Endothelial cell of umbilical vein (primary cell): ENCODE data around the gene FDX1. TPM values are rescaled to one million over a fixed set of nuclear protein-coding genes. Genes with fewer than 3 reads are reported as not detected.

Source experiments
- BruUV-seq: library from RNA; stranded (reverse); fragments of 400-500 nt; replicated peaks from 2 replicates; lab custom pipeline; 2021; lab: Mats Ljungman, UMichigan
- CTCF ChIA-PET: fragments of 300-600, 350-600 bp; sonication (Branson Sonifier 250); formaldehyde crosslinking; loops from one replicate; lab custom pipeline; 2021; ENCODE audit warnings: antibody characterized with exemption, inconsistent platforms; lab: Charles Lee
- POLR2A ChIA-PET: fragments of 300-600, 350-600 bp; sonication (Branson Sonifier 250); formaldehyde crosslinking; loops from one replicate; lab custom pipeline; 2021; ENCODE audit warnings: antibody characterized with exemption, inconsistent platforms; lab: Charles Lee
- DNase-seq: peaks from one replicate; pipeline ENCODE4 v3.0.0-alpha.2; 2011; ENCODE audit warnings: low read depth, low spot score
- FAIRE-seq: peaks from 2 replicates; lab custom pipeline; 2011; peaks lifted over from hg19 to GRCh38; lab: Jason Lieb, UNC
- H2AFZ ChIP-seq: 2 replicates; pipeline ENCODE4 v1.6.0; 2012; ENCODE audit warnings: low read depth, low read length, control low read depth, inconsistent platforms
- H3K27ac ChIP-seq: 2 replicates; pipeline ENCODE4 v1.5.1; 2011; ENCODE audit warnings: low read depth, mild to moderate bottlenecking, control low read depth, low read length, moderate library complexity; ENCODE audit not compliant: insufficient read depth
- H3K27me3 ChIP-seq, 2 experiments: 2 replicates each; pipeline versions ENCODE4 v1.6.0 to v1.6.1; 2011; ENCODE audit warnings: low read length in 2 of 2, mixed read lengths in 1 of 2; ENCODE audit not compliant: control insufficient read depth in 2 of 2, insufficient read depth in 2 of 2
- H3K36me3 ChIP-seq, 2 experiments: 2 replicates in 1 of 2; 3 replicates in 1 of 2; pipeline ENCODE4 v1.5.1; 2011; ENCODE audit warnings: low read length in 2 of 2, mild to moderate bottlenecking in 1 of 2, moderate library complexity in 1 of 2; ENCODE audit not compliant: control insufficient read depth in 2 of 2, insufficient read depth in 2 of 2; ENCODE audit errors: extremely low read depth in 1 of 2
- H3K4me1 ChIP-seq: 3 replicates; pipeline ENCODE4 v1.5.1; 2011; ENCODE audit warnings: mild to moderate bottlenecking, low read length; ENCODE audit not compliant: control insufficient read depth, insufficient read depth; ENCODE audit errors: extremely low read depth
- H3K4me2 ChIP-seq: 2 replicates; pipeline ENCODE4 v1.6.1; 2011; ENCODE audit warnings: low read length, control low read depth, mixed read lengths; ENCODE audit not compliant: insufficient read depth
- H3K4me3 ChIP-seq, 3 experiments: fragments of 200-600 bp in 1 of 3; sonication (generic), shearing (Covaris generic) in 1 of 3; replicated peaks in 1 of 3; 2 replicates each; pipeline ENCODE4 v1.5.1; 2011 to 2016; ENCODE audit warnings: control low read depth in 3 of 3, low read length in 3 of 3, mild to moderate bottlenecking in 2 of 3, inconsistent platforms in 1 of 3, low read depth in 1 of 3, moderate library complexity in 1 of 3; ENCODE audit not compliant: insufficient read depth in 1 of 3
- H3K79me2 ChIP-seq: 2 replicates; pipeline ENCODE4 v1.6.0; 2012; ENCODE audit warnings: low read length, inconsistent platforms; ENCODE audit not compliant: control insufficient read depth, insufficient read depth
- H3K9ac ChIP-seq: replicated peaks from 2 replicates; pipeline ENCODE3; 2011; ENCODE audit warnings: low read length, control low read depth; ENCODE audit not compliant: insufficient read depth; ENCODE audit errors: extremely low read depth
- H3K9me1 ChIP-seq: replicated peaks from 3 replicates; pipeline ENCODE4 v1.6.0; 2011; ENCODE audit warnings: mild to moderate bottlenecking, low read length; ENCODE audit not compliant: control insufficient read depth, insufficient read depth; ENCODE audit errors: extremely low read depth
- H3K9me3 ChIP-seq: replicated peaks from 2 replicates; pipeline ENCODE4 v1.5.1; 2012; ENCODE audit warnings: low read length, inconsistent platforms; ENCODE audit not compliant: control insufficient read depth, insufficient read depth
- H4K20me1 ChIP-seq: replicated peaks from 2 replicates; pipeline ENCODE3; 2011; ENCODE audit warnings: mild to moderate bottlenecking, low read length; ENCODE audit not compliant: control insufficient read depth, insufficient read depth; ENCODE audit errors: extremely low read depth
- CTCF ChIP-seq, 2 donors: IDR thresholded peaks; 1 replicate in 1 of 2; 2 replicates in 1 of 2; pipeline ENCODE4 v1.5.1; 2011; ENCODE audit warnings: low read length in 2 of 2, mild to moderate bottlenecking in 2 of 2, moderate library complexity in 2 of 2, control low read depth in 1 of 2, inconsistent platforms in 1 of 2, low read depth in 1 of 2; ENCODE audit not compliant: insufficient read depth in 1 of 2; ENCODE audit errors: extremely low read depth in 1 of 2
- EZH2 ChIP-seq: IDR thresholded peaks from 2 replicates; pipeline ENCODE4 v1.6.1; 2012; ENCODE audit warnings: borderline replicate concordance, low read depth, mild to moderate bottlenecking, moderate library complexity, low read length, inconsistent platforms; ENCODE audit not compliant: severe bottlenecking
- FOS ChIP-seq: IDR thresholded peaks from 2 replicates; pipeline ENCODE4 v1.6.1; 2011; ENCODE audit warnings: mild to moderate bottlenecking, low read length, moderate library complexity, borderline replicate concordance; ENCODE audit not compliant: insufficient read depth
- GATA2 ChIP-seq: IDR thresholded peaks from 2 replicates; pipeline ENCODE4 v1.7.0; 2011; ENCODE audit warnings: low read depth, mild to moderate bottlenecking, moderate library complexity, mixed read lengths, low read length; ENCODE audit not compliant: insufficient read length, insufficient read depth
- JUN ChIP-seq: IDR thresholded peaks from 2 replicates; pipeline ENCODE4 v1.6.1; 2011; ENCODE audit warnings: borderline replicate concordance, low read depth; ENCODE audit not compliant: insufficient read length, insufficient read depth
- MAX ChIP-seq: IDR thresholded peaks from 2 replicates; pipeline ENCODE4 v1.6.1; 2011; ENCODE audit not compliant: insufficient read depth, insufficient read length
- MYC ChIP-seq: IDR thresholded peaks from one replicate; pipeline ENCODE4 v1.6.1; 2011; ENCODE audit warnings: mild to moderate bottlenecking, low read depth, low read length
- POLR2A ChIP-seq: IDR thresholded peaks from 2 replicates; pipeline ENCODE4 v1.6.1; 2012; ENCODE audit warnings: low read depth, mild to moderate bottlenecking, control low read depth, low read length
- POLR2AphosphoS5 ChIP-seq: IDR thresholded peaks from 2 replicates; pipeline ENCODE4 v1.6.1; 2012; ENCODE audit warnings: low read depth, mild to moderate bottlenecking, control low read depth, low read length, moderate library complexity; ENCODE audit not compliant: insufficient read depth
- dilution Hi-C: fragments of 300-500 bp; cut with MboI; formaldehyde crosslinking; loops from one replicate; pipeline ENCODE4 v1.15.0; 2019; ENCODE audit warnings: low sequenced_read_pairs; ENCODE audit not compliant: extremely low pct_ligation_motif_present
- intact Hi-C: fragments of 100-400 bp; cut with micrococcal nuclease; formaldehyde crosslinking; loops from one replicate; pipeline ENCODE4 v1.10.0; 2022
- polyA plus RNA-seq, 4 experiments: library from polyadenylated mRNA; depleted of rRNA in 3 of 4; stranded (reverse) in 3 of 4; unstranded in 1 of 4; fragments of >200 nt; gene quantifications; 2 replicates each; pipeline versions ENCODE4 v1.2.1 to v1.2.3, GENCODE V29; 2011 to 2012; ENCODE audit warnings: missing spikeins in 1 of 4
- total RNA-seq: library from RNA; stranded (reverse); gene quantifications from 2 replicates; pipeline ENCODE4 v1.2.3, GENCODE V29; 2021

FDX1 gene
- total and polyA plus RNA-seq, 2 donors (not counting 3 experiments of a cell fraction or from before 2014, with no cell fraction given): 4.7 to 11.0 TPM

- DNase-seq (no peak), FAIRE-seq (no peak)
- no peaks in the 10 kb centered on the region for H3K4me1 ChIP-seq
- H3K27ac ChIP-seq: no peak overlapping the region
- no peaks in the 10 kb centered on the region for H3K9me1 ChIP-seq
- TF ChIP-seq POLR2AphosphoS5 (no peak), JUN (no peak), MAX (no peak), FOS (no peak), EZH2 (no peak), CTCF (IDR thresholded peaks at IDR 0.05; ENCODE audit: extremely low read depth in 1 of 2, insufficient read depth in 1 of 2, low read depth in 1 of 2, low read length in 2 of 2) (no peak), GATA2 (no peak), MYC (no peak), POLR2A (no peak)
- H3K9me3 ChIP-seq: no peaks in the 10 kb centered on the region
- no peaks in the 10 kb centered on the region for H3K79me2 ChIP-seq
- intact Hi-C loops: no loop called here
- H3K4me2 ChIP-seq: no peak overlapping the region
- peaks cover 0 to 2% of the 10 kb centered on the region in 2 experiments for H3K27me3 ChIP-seq
- POLR2A ChIA-PET: interaction anchor here (0.7 kb wide), 1 partner anchor 108 kb away, joined by 3 read pairs; no protein-coding TSS in a partner anchor
- no peak overlapping the region for H3K4me3 ChIP-seq
- CTCF ChIA-PET: interaction anchor here (1.9 kb wide), 1 partner anchor 13 kb away, joined by 7 read pairs; no protein-coding TSS in a partner anchor
- H2AFZ ChIP-seq: no peak overlapping the region
- H4K20me1 ChIP-seq: no peaks in the 10 kb centered on the region
- no TSS peak for BruUV-seq
- no peaks in the 10 kb centered on the region for H3K36me3 ChIP-seq
- no peak overlapping the region for H3K9ac ChIP-seq
- dilution Hi-C loops: no loop called here
These were observed 62.6 kb downstream of the FDX1 start for GRCh38 chr11:110492321-110492685.
